Glutamatergic neuron (in vitro differentiated cells): ENCODE results near the gene CNPY2. TPM values are rescaled to one million over a fixed set of nuclear protein-coding genes. Genes with fewer than 3 reads are reported as not detected.
"Not testable (repeated sequence)": the region's sequence is repeated elsewhere in the genome, so short reads cannot be mapped to it uniquely, and the experiment has no call there.

Experiments used
- DNase-seq: peaks from one replicate; pipeline ENCODE4 v3.0.0; 2022
- H3K27ac Mint-ChIP-seq: one replicate; pipeline ENCODE4 v1.8.0; 2020; ENCODE audit warnings: mild to moderate bottlenecking, mixed read lengths, inconsistent platforms; ENCODE audit not compliant: unreplicated experiment
- H3K27me3 Mint-ChIP-seq: one replicate; pipeline ENCODE4 v1.8.0; 2020; ENCODE audit warnings: mild to moderate bottlenecking, moderate library complexity, mixed read lengths, inconsistent platforms; ENCODE audit not compliant: unreplicated experiment
- H3K36me3 Mint-ChIP-seq: one replicate; pipeline ENCODE4 v1.8.0; 2020; ENCODE audit warnings: mild to moderate bottlenecking, mixed read lengths, inconsistent platforms; ENCODE audit not compliant: unreplicated experiment
- H3K4me1 Mint-ChIP-seq: one replicate; pipeline ENCODE4 v1.8.0; 2020; ENCODE audit warnings: mild to moderate bottlenecking, low read depth, mixed read lengths, inconsistent platforms; ENCODE audit not compliant: unreplicated experiment
- H3K4me3 Mint-ChIP-seq: one replicate; pipeline ENCODE4 v1.8.0; 2020; ENCODE audit warnings: mild to moderate bottlenecking, mixed read lengths, inconsistent platforms; ENCODE audit not compliant: unreplicated experiment
- H3K9me3 Mint-ChIP-seq: one replicate; pipeline ENCODE4 v1.8.0; 2020; ENCODE audit warnings: mild to moderate bottlenecking, moderate library complexity, mixed read lengths, inconsistent platforms; ENCODE audit not compliant: unreplicated experiment
- CTCF ChIP-seq: fragments of 200-600 bp; sonication (generic); IDR thresholded peaks from one replicate; pipeline ENCODE4 v1.5.0; 2021; ENCODE audit not compliant: partially characterized antibody, unreplicated experiment
- total RNA-seq: library from RNA; stranded (reverse); fragmentation: NEBNext Ultra II Directional; extraction: Animal tissue kit (Norgen Biotek cat#: 25700); gene quantifications from one replicate; pipeline ENCODE4 v1.2.1, GENCODE V29; 2021; ENCODE audit not compliant: unreplicated experiment

Gene CNPY2
- total RNA-seq, 1 donor from 2014 or later = 141 TPM

GRCh38 chr12:56337753-56338251, 22.0 kb upstream of the CNPY2 start:
- peaks cover 5% of the 10 kb centered on the region for H3K4me1 Mint-ChIP-seq
- TF ChIP-seq CTCF = no peak
- peaks cover 8% of the 10 kb centered on the region for H3K9me3 Mint-ChIP-seq
- peaks cover 3% of the 10 kb centered on the region for H3K27me3 Mint-ChIP-seq
- DNase-seq = no peak
- no peaks in the 10 kb centered on the region for H3K36me3 Mint-ChIP-seq
- H3K4me3 Mint-ChIP-seq = no peak overlapping the region
- H3K27ac Mint-ChIP-seq = no peak overlapping the region

GRCh38 chr12:56336361-56337167, 20.8 kb upstream of the CNPY2 start:
- Mint-ChIP-seq H3K4me1 (peaks cover 7% of the 10 kb centered on the region), H3K9me3 (peaks cover 8% of the 10 kb centered on the region), H3K4me3 (no peak overlapping the region), H3K27ac (no peak overlapping the region), H3K36me3 (no peaks in the 10 kb centered on the region), H3K27me3 (peaks cover 3% of the 10 kb centered on the region)
- DNase-seq = no peak
- no peak for TF ChIP-seq CTCF

- not testable (repeated sequence) for H3K9me3 Mint-ChIP-seq, DNase-seq, H3K36me3 Mint-ChIP-seq, H3K27me3 Mint-ChIP-seq, H3K4me1 Mint-ChIP-seq, H3K27ac Mint-ChIP-seq, H3K4me3 Mint-ChIP-seq
These were observed 19.7 kb upstream of the CNPY2 start for GRCh38 chr12:56335527-56335926.

- Mint-ChIP-seq H3K27ac (peak overlapping the region; percentile 81), H3K4me1 (peaks cover 7% of the 10 kb centered on the region), H3K4me3 (peak overlapping the region; percentile 93), H3K27me3 (peaks cover 3% of the 10 kb centered on the region), H3K9me3 (peaks cover 8% of the 10 kb centered on the region), H3K36me3 (no peaks in the 10 kb centered on the region)
- TF ChIP-seq CTCF = peak; percentile 5
- no peak for DNase-seq
These were observed 18.7 kb upstream of the CNPY2 start for GRCh38 chr12:56334490-56334793.

GRCh38 chr12:56333679-56334489, 18.1 kb upstream of the CNPY2 start, which contains the start of gene PAN2:
Gene PAN2 (minus strand): TSS chr12:56334000. CDS start chr12:56333094, 906 bp downstream.
- peak; percentile 58 for TF ChIP-seq CTCF
- Mint-ChIP-seq H3K4me3 (peak within 1 kb of the TSS; percentile 93), H3K27me3 (peaks cover 3% of the 10 kb centered on the region), H3K36me3 (no peaks in the 10 kb centered on the region), H3K9me3 (peaks cover 8% of the 10 kb centered on the region), H3K4me1 (peaks cover 7% of the 10 kb centered on the region), H3K27ac (peak within 1 kb of the TSS; percentile 95)
- peak; percentile 88 for DNase-seq
